GM12872 (cell line): Measurements from ENCODE around the gene PPIB.

ENCODE experiments used
- TF ChIP-seq, protein P1 (sequence below): IDR thresholded peaks from 3 replicates; pipeline ENCODE4 v1.5.1; 2011; ENCODE audit warnings: low read depth, mild to moderate bottlenecking, low read length, moderate library complexity; ENCODE audit not compliant: insufficient read depth

PPIB gene

DNA sequence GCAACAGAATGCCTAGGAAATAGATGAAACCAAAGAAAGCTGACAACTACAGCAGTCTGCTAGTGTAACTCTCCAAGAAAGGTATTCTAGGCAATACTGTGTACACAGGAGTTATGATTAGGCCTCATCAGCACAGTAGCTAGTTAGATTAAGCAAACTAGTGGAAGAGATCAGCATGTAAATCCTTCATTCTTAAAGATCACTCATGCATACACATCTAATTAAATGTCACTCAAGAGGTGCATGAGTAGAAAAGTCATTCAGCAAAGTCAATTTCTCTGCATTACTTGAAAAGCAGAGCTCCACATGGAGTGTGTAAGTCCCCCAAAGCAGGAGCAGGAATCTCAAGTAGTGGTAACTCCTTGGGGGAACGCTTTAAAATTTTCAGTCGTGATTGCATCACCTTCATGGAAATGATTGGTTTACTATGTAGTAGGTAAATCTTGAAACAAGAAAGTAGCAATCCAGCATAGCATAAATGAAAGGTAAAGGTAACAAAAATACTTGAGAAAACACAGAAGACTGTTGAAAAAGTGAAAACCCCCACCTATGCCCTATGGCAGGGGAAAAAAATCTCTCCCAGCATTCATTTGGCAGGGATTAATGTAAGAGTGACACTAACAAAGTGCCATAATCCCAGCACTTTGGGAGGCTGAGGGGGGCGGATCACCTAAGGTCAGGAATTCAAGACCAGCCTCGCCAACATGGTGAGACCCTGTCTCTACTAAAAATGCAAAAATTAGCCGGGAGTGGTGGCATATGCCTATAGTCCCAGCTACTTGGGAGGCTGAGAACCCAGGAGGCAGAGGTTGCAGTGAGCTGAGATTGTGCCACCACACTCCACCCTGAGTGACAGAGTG lies 29.4 kb upstream of the PPIB start:
- TF ChIP-seq, protein P1, sequence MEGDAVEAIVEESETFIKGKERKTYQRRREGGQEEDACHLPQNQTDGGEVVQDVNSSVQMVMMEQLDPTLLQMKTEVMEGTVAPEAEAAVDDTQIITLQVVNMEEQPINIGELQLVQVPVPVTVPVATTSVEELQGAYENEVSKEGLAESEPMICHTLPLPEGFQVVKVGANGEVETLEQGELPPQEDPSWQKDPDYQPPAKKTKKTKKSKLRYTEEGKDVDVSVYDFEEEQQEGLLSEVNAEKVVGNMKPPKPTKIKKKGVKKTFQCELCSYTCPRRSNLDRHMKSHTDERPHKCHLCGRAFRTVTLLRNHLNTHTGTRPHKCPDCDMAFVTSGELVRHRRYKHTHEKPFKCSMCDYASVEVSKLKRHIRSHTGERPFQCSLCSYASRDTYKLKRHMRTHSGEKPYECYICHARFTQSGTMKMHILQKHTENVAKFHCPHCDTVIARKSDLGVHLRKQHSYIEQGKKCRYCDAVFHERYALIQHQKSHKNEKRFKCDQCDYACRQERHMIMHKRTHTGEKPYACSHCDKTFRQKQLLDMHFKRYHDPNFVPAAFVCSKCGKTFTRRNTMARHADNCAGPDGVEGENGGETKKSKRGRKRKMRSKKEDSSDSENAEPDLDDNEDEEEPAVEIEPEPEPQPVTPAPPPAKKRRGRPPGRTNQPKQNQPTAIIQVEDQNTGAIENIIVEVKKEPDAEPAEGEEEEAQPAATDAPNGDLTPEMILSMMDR = no peak

DNA sequence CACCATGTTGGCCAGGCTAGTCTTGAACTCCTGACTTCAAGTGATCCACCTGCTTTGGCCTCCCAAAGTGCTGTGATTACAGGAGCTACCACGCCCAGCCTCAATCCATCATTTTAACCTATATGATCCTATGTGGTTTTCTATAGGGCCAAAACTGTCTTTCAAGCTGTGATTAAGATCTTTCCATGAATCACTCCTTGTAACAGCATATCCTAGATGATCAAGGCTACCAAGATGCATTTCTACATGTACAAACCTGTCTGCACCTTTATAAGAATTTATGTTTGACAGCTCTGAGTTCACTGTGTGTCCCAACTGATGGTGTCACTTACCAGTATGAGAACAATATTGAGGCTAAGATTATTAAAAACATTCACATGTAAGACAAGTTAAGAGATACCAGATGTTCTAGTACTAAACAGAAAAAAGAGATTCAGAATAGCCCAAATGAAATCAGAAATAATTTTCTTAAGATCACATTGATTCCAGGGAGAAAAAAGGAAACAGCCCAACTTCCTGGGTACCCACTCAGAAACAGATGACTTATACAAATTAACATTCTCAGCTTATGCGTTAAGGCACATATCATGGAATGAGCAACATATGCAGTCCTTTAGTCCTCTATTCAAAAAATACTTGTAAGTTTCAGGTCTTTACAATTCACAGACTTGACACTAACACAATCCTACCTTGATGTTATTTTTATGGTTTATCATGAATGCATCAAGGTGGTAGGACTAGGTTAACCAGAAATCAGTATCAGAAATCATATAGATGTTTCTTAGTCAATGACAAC lies 24.8 kb upstream of the PPIB start:
- TF ChIP-seq, protein P1 = no peak

DNA sequence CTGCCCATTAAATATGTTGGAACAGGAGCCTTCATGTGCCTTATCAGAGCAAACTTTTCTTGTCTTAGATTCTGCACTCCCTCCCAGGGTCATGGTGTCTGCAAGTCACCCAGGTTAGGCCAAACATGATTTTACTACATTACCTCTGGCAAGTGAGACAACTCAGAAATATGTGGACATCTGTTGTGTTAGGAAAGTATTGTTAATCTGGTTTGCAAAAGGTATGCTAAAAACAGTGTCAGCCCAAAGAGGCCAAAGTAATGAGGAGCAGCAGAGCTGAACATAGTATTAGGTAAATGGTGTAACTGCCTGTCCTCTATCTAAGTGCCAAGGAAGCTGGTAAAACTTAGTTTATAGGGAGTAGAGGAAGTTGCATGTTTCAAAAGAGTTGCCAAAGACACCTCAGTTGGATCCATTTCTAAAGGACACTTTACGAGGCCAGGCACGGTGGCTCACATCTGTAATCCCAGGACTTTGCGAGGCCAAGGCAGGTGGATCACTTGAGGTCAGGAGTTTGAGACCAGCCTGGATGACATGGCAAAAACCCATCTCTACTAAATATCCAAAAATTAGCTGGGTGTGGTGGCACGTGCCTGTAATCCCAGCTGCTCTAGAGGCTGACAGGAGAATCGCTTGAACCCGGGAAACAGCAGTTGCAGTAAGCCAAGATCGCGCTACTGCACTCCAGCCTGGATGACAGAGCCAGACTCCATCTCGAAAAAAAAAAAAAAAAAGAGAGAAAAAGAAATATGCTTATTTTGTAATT lies 22.5 kb upstream of the PPIB start:
- TF ChIP-seq, protein P1 = no peak

DNA sequence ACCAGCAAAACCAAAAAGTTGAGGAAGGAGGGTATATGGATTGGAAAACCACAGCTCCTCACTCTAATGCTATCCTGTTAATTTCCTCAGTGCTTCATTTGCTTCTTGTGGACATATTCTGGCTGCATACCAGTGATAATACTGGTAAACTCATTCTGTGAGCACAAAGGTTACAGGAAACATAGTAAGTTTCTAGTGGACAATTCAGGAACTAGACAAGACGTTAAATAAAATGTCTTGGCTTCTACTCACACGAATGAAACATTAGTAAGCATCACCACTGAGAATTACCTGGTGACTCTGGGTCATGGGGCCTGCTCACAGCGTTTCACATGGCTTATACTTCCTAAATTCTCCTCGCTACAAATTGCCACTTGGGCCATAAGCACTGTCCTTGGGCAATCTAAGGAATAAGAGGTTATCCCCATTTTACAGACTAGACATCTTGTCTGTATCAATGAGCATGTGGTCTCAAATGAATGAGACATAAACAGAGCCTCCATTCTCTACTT lies 20.1 kb upstream of the PPIB start:
- TF ChIP-seq, protein P1 = no peak

DNA sequence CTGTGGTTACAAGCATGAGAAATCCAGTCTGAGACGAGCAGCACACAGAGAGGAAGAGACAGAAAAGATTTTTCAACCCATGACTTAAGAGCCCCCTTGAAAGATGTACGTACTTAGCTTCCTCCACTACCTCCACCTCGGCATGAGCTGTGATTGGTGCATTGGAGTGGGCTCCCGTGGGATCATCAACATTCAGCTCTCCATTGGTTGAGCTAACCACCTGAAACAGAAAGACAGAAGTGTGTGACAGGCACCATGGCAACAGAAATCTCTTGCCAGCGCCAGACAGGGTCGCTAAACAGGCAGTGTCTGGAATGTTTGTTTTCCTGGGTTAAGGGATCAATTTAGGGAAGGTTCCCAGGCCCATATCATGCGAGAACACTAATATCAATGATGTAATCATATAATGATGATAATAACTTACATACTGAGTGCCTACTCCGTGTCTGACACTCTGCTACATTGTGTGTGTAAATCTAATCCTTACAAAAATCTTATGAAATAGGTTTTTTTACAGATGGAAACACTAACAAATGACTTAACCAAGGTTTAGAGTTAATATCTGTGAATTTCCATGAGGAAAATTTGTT lies 17.5 kb upstream of the PPIB start:
- TF ChIP-seq, protein P1 = no peak

DNA sequence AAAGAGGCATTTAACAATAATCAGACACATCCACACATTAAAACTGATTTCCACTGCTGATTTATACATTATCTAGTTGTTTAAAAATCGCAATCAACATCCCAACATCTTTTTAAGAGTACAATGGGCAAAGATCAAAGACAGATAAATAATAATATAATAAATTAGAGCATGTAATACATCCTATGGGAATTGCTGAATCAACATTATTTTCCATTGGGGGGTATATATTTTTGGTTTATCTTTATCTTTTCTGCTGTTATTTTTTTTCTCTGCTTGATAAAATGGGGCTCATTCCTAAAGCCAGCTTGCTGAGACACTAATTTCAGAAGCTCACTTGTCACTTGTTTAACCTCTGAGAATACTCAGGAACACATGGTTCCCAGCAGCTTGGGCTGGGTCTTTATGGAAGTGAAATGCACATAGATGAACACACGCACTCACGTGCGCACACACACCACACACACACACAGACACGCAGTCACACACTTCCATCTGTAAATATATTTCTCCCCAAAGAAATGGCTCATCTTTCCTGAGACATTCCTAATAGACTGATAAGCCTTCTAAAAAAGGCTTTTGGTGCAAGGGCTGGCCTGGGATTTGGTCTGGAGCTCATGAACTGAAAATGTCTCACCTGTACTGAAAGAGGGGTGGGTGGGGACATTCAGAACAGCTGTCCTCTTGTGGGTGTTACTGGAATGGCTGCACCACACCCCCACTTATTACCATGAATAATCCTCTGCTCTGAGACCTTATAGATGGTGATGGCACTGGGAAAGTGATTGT lies 3.5 kb upstream of the PPIB start:
- TF ChIP-seq, protein P1 = no peak
